Lower lobe of right lung (tissue), 2 donors: Measurements from ENCODE around the gene TIMM13. TPM values are rescaled to one million over a fixed set of nuclear protein-coding genes. Genes with fewer than 3 reads are reported as not detected.
A peak's percentile ranks its signal among the peaks of the same experiment; 100 is the strongest.
"Not testable (repeated sequence)": the region's sequence is repeated elsewhere in the genome, so short reads cannot be mapped to it uniquely, and the experiment has no call there.

Experiments
- ATAC-seq, 2 donors: fragments of 200-7000 bp; cut with Tn5 transposase; one replicate each; pipeline ENCODE4 v1.9.1; 2020 to 2022; ENCODE audit warnings: mild to moderate bottlenecking in 2 of 2, moderate library complexity in 2 of 2
- DNase-seq: peaks from one replicate; pipeline ENCODE4 v3.0.0-alpha.2; 2020
- H3K27ac ChIP-seq: fragments of 200-600 bp; one replicate; pipeline ENCODE4 v1.8.0; 2022
- H3K27me3 ChIP-seq: fragments of 200-600 bp; one replicate; pipeline ENCODE4 v1.8.0; 2022; ENCODE audit warnings: low read depth
- H3K36me3 ChIP-seq: fragments of 200-600 bp; one replicate; pipeline ENCODE4 v1.8.0; 2022; ENCODE audit warnings: mild to moderate bottlenecking
- H3K4me1 ChIP-seq: fragments of 200-600 bp; one replicate; pipeline ENCODE4 v1.8.0; 2022
- H3K4me3 ChIP-seq: fragments of 200-600 bp; one replicate; pipeline ENCODE4 v1.8.0; 2022; ENCODE audit warnings: mild to moderate bottlenecking
- H3K9me3 ChIP-seq: fragments of 200-600 bp; one replicate; pipeline ENCODE4 v1.8.0; 2022
- intact Hi-C: fragments of 100-400 bp; cut with DNase I; formaldehyde crosslinking; loops from one replicate; pipeline ENCODE4 v1.11.0; 2022
- total RNA-seq: library from RNA; stranded (reverse); fragmentation: NEBNext Ultra II Directional; extraction: Animal tissue kit (Norgen Biotek cat#: 25700); gene quantifications from one replicate; pipeline ENCODE4 v1.2.1, GENCODE V29; 2021
- TF ChIP-seq, protein P1 (sequence below): fragments of 200-600 bp; IDR thresholded peaks from one replicate; pipeline ENCODE4 v1.8.0; 2022; ENCODE audit warnings: antibody characterized with exemption, mild to moderate bottlenecking
- donor health status: DM: no; HTN: yes; CAD: no; lungs with severe emphysema.

The TIMM13 gene
- total RNA-seq, 1 donor from 2014 or later, result 53.3 TPM

- TF ChIP-seq, protein P1, sequence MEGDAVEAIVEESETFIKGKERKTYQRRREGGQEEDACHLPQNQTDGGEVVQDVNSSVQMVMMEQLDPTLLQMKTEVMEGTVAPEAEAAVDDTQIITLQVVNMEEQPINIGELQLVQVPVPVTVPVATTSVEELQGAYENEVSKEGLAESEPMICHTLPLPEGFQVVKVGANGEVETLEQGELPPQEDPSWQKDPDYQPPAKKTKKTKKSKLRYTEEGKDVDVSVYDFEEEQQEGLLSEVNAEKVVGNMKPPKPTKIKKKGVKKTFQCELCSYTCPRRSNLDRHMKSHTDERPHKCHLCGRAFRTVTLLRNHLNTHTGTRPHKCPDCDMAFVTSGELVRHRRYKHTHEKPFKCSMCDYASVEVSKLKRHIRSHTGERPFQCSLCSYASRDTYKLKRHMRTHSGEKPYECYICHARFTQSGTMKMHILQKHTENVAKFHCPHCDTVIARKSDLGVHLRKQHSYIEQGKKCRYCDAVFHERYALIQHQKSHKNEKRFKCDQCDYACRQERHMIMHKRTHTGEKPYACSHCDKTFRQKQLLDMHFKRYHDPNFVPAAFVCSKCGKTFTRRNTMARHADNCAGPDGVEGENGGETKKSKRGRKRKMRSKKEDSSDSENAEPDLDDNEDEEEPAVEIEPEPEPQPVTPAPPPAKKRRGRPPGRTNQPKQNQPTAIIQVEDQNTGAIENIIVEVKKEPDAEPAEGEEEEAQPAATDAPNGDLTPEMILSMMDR, result no peak
These were observed 35.4 kb upstream of the TIMM13 start for GRCh38 chr19:2462635-2463421.

DNA sequence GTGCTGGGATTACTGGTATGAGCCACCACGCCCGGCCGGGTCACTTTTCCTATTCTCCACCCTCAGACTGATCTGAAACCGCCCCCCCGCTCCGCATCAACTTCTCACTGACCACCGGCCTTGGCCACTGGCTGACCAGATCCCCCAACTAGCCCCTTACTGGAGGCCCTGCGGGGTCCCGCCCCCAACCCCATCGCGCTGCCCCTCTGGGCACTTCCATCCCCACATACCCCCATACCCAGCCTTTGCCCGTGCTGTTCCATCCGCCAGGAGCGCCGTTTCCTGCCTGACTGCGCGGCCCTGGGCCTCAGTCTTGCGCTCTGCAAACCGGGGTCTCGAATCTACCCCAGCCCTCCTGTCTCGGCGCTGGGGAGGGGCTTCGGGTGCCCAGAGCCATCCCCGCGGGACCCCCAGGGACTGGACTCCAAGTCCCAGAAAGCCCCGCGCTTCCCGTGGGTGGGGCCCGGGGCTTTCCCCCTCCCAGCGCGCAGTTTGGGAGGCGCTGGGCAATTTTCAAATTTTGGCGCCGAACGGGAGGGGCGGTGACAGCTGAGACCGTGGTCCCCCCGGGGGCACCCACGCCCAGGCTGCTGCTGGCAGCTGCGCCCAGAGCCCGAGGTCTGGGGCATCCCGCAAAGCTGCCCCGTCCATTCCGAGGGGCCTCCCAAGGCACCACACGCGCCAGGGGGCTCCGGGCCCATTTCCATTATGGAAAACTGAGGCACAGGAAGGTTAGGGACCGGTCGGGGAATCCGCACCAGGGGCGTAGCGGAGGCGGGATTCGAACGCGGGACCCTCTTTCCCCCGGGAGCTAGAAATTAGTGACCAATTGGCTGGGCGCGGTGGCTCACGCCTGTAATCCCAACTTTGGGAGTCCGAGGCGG lies 34.6 kb upstream of the TIMM13 start:
- DNase-seq, result peak; percentile 58
- TF ChIP-seq, protein P1, result no peak
- Histone ChIP-seq H3K9me3 (no peaks in the 10 kb centered on the region), H3K27ac (no peak overlapping the region), H3K27me3 (no peaks in the 10 kb centered on the region), H3K4me1 (peaks cover 22% of the 10 kb centered on the region), H3K36me3 (no peaks in the 10 kb centered on the region), H3K4me3 (peak overlapping the region; percentile 67)
- ATAC-seq, result peak; percentile 69 to 71
- intact Hi-C loops, result no loop called here

More at GRCh38 chr19:2462635-2463421, 35.4 kb upstream of the TIMM13 start:
- peak; percentile 88 for DNase-seq
- Histone ChIP-seq H3K4me1 (peaks cover 17% of the 10 kb centered on the region), H3K4me3 (peak overlapping the region; percentile 67), H3K36me3 (no peaks in the 10 kb centered on the region), H3K9me3 (no peaks in the 10 kb centered on the region), H3K27ac (peak overlapping the region; percentile 28), H3K27me3 (no peaks in the 10 kb centered on the region)
- ATAC-seq, result peak; percentile 84 to 89
- intact Hi-C loops, result no loop called here

GRCh38 chr19:2460245-2460644 lies 32.9 kb upstream of the TIMM13 start:
- no peaks in the 10 kb centered on the region for H3K36me3 ChIP-seq
- DNase-seq (no peak), ATAC-seq (no peak)
- intact Hi-C loops, result no loop called here
- H3K4me3 ChIP-seq, result no peak overlapping the region
- no peaks in the 10 kb centered on the region for H3K9me3 ChIP-seq
- H3K27me3 ChIP-seq, result no peaks in the 10 kb centered on the region
- H3K27ac ChIP-seq, result no peak overlapping the region
- H3K4me1 ChIP-seq, result peaks cover 30% of the 10 kb centered on the region
- TF ChIP-seq, protein P1, result no peak

- DNase-seq, H3K27me3 ChIP-seq, H3K4me3 ChIP-seq, H3K36me3 ChIP-seq, H3K27ac ChIP-seq, intact Hi-C loops, H3K9me3 ChIP-seq, ATAC-seq: not testable (repeated sequence)
- H3K4me1 ChIP-seq, result peaks cover 31% of the 10 kb centered on the region
These were observed 31.4 kb upstream of the TIMM13 start for GRCh38 chr19:2458776-2459175.

GRCh38 chr19:2458054-2458453 lies 30.7 kb upstream of the TIMM13 start:
- Histone ChIP-seq H3K9me3 (no peaks in the 10 kb centered on the region), H3K4me1 (peaks cover 31% of the 10 kb centered on the region), H3K27ac (no peak overlapping the region), H3K36me3 (no peaks in the 10 kb centered on the region), H3K4me3 (no peak overlapping the region), H3K27me3 (no peaks in the 10 kb centered on the region)
- TF ChIP-seq, protein P1, result no peak
- ATAC-seq, result no peak
- DNase-seq, result no peak
- intact Hi-C loops, result no loop called here
